Measurements from ENCODE around the gene GINS2.

GINS2 gene

DNA sequence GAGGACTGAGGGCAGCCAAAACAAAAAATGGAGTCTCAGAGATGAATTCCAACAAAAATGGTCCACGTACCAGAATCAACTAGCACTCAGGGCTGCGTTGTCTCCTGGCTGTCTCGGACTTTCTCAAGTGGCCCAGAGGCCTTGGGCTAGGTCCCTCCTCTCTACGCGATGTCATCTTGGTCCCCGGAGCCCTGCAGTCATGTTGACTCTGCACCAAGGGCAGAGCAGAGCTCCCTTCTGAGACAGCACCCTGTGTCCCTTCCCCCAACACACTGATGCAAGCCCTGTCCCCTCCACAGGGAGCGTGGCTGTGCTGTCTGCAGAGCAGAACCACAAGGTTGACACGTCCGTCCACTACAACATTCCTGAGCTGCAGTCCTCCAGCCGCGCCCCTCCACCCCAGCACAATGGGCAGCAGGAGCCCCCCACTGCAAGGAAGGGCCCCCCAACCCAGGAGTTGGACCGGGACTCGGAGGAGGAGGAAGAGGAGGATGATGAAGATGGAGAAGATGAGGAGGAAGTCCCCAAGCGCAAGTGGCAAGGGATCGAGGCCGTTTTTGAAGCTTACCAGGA is 20.8 kb downstream of the GINS2 start:
- DNase-seq (ENCODE audit: low read depth in 2 of 2) = no peak

DNA sequence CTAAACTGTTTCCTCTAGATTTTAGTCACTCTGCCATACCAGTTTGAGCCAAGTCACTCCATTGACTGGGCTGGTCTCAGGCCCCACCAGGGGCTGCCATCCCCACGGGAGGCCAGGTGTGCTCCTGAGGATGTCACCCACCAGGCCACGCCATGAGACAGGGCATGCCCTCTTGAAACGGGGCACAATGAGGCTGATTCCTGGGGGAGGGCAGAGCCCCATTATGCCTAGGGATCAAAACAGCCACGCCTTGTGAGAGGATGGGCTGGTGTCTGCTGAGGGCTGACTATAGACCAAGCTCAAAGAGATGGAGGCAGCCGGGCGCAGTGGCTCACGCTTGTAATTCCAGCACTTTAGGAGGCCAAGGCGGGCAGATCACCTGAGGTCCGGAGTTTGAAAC is 21.5 kb downstream of the GINS2 start:
- no peak for DNase-seq (ENCODE audit: low read depth in 2 of 2)

DNA sequence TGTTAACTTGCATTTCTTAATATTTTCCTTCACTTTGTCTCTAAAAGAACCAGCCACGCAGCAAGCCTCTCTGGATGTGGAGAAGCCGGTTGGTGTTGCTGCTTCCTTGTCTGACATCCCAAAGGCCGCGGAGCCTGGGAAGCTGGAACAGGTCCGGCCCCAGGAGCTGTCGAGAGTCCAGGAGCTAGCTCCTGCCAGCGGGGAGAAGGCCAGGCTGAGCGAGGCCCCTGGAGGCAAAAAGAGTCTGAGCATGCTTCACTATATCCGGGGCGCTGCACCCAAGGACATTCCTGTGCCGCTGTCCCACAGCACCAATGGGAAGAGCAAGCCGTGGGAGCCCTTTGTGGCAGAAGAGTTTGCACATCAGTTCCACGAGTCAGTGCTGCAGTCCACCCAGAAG is 22.8 kb downstream of the GINS2 start:
- no peak for DNase-seq (ENCODE audit: low read depth in 2 of 2)

DNA sequence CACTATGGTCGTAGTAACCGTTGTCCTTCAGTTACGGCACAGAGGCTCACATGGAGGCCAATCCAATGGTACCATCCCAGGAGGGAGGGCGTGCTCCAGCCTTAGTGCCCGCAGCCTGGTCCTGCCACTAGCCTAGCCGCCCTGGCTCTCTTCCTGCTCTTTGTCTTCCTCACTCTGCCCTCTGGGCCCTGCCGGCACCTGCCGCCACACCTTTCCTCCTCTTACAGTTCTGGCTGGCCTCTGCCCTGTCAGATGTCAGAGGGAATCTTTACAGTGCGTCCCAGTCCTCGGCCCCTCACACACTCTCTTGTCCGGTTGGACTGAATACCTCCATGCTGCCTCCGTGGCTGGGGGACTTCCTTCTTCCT is 23.4 kb downstream of the GINS2 start:
- DNase-seq (ENCODE audit: low read depth in 2 of 2) = no peak

DNA sequence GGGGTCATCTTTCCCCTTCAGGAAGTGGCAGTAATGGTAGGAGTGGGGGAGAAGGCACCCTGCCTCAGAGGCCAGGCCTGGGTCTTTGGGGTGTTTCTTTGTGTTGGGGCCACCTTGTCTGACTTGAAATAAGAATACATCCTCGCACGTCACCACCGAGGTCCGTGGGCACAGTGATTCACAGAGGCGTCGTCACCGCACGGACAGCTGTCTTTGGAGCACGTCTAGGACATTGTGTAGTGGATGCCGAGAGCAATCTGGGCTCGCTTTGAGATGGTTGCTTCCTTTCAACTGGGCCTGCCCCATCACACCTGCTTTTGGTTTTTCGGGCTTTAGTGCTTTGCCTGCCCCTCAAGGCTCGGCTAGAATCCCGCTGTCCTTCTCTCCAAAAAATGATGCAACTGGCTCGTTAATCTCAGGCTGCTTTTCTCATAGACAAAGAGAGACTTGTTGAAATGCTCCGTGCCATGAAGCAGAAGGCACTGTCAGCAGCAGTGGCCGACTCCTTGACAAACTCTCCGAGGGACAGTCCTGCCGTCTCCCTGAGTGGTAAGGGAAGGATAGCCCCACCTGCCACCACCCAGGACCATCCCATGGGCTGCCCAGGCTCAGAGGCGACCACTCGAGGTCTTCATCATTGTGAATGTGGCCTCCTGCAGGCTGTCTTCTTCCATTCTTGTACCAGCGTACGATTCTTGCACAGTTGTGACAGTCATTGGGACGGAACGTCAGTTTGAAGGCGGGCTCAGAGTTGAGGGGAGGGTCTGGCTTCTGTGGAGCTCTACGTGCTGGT is 24.0 kb downstream of the GINS2 start:
- DNase-seq (ENCODE audit: low read depth in 2 of 2) = no peak

DNA sequence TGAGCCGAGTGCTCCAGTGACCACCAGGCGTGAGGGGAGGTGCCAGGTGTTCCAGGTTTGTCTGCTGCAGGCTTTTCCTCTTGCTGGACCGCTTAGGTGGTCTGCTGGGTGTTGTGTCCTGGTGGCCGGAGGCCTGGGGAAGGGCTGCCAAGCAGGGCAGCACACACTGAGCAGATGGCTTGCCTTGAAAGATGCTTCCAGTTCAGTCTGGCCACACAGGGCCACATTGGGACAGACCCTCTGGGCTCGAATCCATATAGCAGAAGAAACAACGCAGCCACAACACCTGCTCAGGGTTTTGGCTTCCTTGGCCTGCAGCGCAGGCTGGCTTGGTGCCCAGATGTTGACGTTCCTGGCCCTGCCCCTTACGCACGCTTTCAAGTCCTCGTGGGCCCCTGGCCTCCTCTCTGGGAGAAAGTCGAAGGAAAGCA is 24.8 kb downstream of the GINS2 start:
- no peak for DNase-seq (ENCODE audit: low read depth in 2 of 2)

DNA sequence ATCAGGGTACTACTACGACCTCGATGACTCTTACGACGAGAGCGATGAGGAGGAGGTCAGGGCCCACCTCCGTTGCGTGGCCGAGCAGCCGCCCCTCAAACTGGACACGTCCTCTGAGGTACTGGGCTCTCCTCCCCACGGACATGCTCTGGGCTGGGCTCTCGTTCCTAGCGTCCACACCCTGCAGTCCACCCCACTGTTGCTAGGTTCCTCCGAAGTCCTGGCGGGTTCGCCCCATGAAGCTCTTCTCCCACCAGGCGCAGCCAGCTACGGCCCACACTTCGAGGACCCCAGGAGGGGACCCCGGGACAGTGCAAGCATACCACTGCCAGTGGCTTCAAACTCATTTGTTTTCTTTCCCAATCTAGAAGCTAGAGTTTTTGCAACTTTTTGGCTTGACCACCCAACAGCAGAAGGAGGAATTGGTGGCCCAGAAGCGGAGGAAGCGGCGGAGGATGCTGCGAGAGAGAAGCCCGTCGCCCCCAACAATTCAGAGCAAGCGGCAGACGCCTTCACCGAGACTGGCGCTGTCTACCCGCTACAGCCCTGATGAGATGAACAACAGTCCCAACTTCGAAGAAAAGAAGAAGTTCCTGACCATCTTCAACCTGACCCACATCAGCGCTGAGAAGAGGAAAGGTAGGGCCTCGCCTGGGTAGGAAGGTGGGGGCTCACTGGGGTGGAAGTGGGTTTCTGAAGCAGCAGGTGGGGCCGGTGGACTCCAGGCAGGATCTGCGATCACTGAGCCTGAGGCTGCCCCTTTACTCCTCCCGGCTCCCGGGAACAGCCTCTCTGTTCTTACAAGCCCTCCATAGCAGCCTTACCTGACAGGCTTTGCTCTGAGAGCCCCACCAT is 25.6 kb downstream of the GINS2 start:
- DNase-seq (ENCODE audit: low read depth in 2 of 2) = no peak

DNA sequence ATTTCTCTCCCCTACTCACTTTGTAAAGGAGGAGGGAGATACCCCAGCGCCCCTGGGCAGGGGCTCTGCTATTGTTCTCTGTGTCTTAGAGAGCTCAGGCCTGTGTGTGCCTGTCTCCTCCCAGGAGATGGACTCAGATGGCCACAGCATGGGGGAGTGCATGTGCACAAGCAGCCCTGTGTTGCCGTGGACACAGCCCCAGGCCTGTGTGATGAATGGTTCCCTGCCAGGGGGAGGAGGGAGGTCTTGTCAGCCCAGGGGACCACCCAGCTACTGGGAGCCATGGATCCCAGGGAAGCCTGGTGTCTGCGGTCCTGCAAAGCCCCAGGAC is 26.3 kb downstream of the GINS2 start:
- no peak for DNase-seq (ENCODE audit: low read depth in 2 of 2)

DNA sequence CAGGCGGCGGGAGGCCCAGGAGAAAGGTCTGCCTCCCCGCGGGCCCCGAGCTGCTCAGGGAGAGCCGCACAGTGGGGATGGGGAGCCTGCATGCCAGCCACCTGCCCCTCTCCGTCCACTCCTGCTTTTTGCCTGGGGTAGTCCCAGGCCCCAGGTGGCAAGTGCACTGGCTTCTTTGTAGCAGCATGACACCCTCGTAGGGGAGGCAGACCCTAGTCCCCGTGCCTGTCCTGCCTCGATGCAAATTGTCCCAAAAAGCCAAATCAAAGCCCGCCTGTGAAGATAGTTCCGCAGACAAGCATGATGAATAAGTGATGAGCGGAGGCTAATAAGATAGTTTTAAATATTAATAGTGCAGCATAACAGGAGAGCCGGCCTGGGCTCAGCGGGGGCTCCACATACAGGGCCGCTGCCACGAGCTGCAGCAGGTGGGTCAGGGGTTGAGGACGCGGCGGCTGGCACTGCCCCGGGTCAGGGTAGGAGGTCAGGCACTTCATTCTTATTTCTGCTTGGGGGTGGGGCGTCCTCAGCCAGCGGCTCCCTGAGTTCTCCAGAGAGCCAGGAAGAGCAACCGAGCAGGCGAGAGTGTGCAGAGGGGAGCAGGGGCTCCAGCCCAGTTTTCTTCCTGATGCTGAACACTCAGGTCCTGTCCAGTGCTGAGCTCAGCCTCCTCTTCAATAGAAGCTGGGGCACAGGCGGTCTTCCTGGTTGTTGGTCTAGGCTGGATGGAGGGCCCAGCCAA is 26.8 kb downstream of the GINS2 start:
- no peak for DNase-seq (ENCODE audit: low read depth in 2 of 2)

DNA sequence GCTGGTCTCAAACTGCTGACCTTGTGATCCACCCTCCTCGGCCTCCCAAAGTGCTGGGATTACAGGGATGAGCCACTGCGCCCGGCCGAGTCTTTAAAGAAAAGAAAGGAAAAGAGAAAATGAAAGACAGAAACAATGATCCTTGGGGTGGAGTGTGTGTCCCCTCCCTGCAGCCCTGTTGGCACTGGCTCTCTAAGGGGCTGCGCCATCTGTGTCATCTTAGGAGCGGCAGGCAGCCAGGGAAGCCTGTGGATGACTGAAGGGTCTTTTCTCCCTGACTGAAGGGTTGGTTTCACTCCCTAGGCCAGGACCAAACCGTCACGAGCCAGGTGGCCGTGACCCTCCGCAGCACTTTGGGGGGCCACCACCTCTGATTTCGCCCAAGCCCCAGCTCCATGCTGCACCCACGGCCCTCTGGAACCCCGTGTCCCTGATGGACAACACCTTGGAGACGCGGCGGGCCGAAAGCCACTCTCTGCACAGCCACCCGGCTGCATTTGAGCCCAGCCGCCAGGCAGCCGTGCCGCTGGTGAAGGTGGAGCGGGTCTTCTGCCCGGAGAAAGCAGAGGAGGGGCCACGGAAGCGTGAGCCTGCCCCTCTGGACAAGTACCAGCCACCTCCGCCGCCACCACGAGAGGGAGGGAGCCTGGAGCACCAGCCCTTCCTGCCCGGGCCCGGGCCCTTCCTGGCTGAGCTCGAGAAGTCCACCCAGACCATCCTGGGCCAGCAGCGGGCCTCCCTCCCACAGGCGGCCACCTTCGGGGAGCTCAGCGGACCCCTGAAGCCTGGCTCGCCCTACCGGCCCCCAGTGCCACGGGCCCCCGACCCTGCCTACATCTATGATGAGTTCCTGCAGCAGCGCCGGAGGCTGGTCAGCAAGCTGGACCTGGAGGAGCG is 27.7 kb downstream of the GINS2 start:
- DNase-seq (ENCODE audit: low read depth in 2 of 2) = no peak

DNA sequence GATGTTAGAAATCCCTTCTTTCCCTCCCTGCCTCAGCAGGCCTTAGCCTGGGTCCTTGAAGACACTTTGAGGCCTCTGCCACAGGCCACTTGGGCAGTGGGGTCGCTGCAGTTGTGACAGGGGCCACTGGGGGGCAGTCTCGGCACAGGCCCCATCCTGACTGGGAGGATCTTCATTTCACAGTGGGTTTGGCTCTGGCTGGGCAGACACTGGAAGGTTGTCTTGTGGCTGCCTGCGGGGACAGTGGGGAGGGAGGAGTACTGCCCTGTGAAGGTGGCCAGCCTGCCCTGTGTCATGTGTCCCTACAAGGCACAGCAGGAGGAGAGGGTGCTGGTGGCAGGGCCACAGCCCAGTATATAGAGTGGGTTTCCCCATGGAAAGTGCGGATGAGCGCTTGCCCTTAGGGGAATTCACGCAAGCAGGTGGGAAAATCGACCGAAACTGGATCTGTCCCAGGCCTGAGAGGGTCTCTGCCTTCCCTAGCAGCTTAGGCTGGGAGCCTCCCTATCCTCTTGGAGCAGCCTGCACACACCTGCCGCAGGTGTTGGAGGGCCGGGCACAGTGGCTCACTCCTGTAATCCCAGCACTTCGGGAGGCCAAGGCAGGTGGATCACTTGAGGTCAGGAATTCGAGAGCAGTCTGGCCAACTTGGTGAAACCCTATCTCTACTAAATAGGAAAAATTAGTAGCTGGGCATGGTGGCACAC is 28.8 kb downstream of the GINS2 start:
- DNase-seq (ENCODE audit: low read depth in 2 of 2) = peak; percentile 19 to 34

DNA sequence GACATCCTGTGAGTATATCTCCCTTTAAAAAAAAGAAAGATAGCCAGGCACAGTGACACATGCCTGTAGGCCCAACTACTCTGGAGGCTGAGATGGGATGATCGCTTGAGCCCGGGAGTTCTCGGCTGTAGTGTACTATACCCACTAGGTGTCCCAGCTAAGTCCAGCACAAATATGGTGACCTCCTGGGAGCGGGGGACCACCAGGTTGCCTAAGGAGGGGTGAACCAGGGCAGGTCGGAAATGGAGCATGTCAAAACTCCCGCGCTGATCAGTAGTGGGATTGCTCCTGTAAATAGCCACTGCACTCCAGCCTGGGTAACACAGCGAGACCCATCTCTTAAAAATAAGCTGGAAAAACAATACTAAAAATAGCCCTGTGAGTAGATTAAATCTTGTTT is 29.4 kb downstream of the GINS2 start:
- DNase-seq (ENCODE audit: low read depth in 2 of 2) = no peak

DNA sequence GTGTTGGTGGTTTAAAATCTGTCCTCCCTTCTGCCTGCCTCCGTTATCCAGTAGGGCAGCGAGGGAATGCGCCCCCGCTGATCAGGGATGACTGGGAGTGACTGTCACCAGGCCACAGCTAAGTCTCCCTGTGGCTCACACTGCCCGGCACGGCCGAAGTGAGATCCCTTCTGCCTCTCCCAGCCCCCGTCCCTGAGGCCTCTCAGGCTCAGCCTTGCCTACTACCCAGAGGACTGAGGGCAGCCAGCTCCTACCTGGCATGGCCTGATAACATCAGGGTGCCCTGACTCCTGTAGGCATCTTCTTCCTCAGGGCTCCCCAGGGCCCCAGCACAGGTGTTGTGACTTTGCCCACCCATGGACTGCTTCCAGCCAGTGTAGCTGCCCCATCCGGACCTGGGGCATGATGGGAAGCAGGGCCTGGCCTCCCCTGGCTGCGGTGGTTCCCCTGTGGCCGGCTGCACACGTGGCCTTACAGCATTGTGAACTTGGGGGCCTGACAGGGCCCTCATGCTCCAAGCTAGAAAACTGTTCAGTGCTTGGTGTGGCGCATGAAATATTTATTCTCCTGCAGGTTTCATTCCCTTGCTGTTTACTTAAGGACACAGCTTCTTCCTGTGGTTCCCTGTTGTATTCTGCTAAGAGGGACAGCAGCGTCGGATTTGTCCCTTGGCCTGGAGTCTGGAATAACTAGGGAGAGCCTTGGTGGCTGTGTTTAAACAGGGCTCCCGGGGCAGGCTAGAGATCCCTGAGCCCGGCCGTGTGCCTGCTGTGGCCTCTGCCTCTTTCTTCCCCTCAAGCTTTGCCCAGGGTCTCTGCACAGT is 30.0 kb downstream of the GINS2 start:
- no peak for DNase-seq (ENCODE audit: low read depth in 2 of 2)

DNA sequence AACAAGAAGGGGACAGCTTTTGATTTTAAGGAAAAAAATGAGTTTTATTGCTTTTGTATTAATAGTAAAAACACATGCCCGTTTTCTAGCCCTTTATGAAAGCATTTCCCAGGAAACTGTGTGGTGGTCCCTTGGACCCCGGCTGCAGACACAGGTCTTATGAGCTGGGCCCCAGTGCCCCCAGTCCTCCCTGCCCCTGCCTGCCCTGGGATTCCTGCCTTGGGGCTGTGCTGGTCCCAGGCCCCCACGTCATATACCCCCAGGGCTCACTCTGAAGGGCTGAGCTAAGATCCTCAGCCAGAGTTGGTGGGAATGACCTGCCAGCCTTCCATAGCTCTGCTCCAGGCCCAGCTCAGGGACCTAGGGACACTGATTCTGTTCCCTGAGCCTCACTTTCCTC is 30.8 kb downstream of the GINS2 start:
- DNase-seq (ENCODE audit: low read depth in 2 of 2) = no peak

DNA sequence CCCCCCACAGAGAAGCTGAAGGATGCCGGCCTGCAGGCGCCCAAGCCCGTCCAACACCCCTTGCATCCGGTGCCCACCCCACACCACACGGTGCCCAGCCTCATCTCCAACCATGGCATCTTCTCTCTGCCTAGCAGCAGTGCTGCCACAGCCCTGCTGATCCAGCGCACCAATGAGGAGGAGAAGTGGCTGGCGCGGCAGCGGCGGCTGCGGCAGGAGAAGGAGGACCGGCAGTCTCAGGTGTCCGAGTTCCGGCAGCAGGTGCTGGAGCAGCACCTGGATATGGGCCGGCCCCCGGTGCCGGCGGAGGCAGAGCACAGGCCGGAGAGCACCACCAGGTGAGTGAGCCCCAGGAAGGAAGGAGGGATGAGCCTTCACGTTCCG is 31.5 kb downstream of the GINS2 start:
- DNase-seq (ENCODE audit: low read depth in 2 of 2) = no peak

DNA sequence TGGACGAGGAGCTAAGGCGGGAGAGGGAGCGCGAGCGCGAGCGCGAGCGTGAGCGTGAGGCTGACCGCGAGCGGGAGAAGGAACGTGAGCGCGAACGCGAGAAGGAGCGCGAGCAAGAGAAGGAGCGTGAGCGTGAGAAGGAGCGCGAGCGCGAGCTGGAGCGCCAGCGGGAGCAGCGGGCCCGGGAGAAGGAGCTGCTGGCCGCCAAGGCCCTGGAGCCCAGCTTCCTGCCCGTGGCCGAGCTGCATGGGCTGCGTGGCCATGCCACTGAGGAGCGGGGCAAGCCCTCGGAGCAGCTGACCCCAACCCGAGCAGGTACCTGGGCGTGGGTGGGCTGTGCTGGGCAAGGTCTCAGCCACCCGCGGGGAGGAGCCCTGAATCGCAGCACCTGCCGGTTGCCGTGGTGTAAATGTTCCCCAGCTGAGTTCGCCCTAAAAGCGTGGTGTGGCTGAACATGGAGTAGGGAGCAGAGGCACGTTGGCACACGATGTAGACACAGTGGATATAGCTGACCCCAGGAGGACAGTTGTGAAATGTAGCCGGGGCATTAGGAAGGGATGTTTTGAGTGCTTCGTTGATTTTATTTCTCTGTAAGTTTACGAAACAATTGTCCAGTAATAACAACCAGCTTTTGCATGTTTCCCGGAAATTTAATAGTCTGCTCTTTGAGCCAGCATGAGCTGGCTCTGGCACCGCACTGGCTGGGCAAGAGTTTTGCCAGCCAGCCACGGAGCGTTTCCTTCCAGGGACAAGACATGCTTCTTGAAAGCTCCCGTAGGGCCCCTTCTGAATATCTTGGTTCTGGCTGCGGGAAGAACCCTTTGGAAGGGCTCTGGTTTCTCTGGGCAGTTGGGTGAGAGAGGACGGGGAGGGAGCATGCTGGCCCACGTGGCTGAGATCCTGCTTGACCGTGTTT is 32.1 kb downstream of the GINS2 start:
- no peak for DNase-seq (ENCODE audit: low read depth in 2 of 2)

DNA sequence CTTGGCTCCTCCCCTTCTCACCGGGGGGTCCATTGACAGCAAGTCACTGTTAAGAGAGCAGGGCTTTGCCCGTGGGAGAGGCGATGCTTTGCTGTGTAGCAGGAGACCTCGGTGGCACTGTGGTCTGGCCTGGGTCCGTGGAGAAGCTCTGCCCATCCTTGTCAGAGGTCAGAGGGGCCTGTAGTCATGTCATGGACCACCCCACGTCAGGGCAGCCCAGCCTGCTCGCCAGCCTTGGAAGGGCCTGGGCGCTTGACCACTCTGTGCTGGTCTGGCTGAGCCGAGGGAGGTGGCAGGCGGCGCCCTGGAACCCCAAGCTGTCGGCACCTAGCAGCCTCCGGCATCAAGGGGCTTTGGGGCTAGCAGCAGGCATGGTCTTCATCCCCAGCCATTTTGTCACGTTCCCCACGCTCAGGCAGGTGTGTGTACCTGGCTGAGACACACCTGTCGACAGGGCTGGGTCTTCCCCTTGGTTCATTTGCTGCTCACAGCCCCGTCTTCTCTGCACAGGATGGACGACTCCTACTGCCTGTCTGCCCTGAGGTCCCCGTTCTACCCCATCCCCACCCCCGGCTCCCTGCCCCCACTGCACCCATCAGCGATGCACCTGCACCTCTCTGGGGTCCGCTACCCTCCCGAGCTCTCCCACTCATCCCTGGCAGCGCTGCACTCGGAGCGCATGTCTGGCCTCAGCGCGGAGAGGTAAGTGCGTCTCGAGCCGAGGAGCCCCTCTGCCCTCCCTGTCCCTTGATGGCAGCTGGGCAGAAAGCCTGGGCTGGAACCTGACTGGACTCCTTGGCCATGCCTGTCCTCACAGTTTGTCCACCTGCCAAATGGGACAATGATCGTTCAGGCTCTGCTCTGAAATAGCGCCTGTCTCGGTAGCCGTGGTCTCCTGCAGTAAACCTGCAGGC is 33.3 kb downstream of the GINS2 start:
- no peak for DNase-seq (ENCODE audit: low read depth in 2 of 2)

All from activated CD8-positive, alpha-beta memory T cell treated with anti-CD3 and anti-CD28 coated beads for 4 hours (primary cell).